Peyer's patch (tissue), 4 donors: Measurements from ENCODE around the gene RNF114. TPM values are rescaled to one million over a fixed set of nuclear protein-coding genes. Genes with fewer than 3 reads are reported as not detected.
"Not testable (repeated sequence)": the region's sequence is repeated elsewhere in the genome, so short reads cannot be mapped to it uniquely, and the experiment has no call there.

ENCODE experiments used
- DNase-seq, 3 donors: peaks; one replicate each; pipeline ENCODE4 v3.0.0-alpha.2; 2017 to 2019
- H3K27ac ChIP-seq, 4 donors: fragments of 200-600 bp; sonication (generic); one replicate each; pipeline ENCODE4 v1.5.1; 2016 to 2019
- H3K27me3 ChIP-seq, 2 donors: fragments of 200-600 bp; sonication (generic); one replicate each; pipeline ENCODE4 v1.5.1; 2019
- H3K36me3 ChIP-seq, 3 donors: fragments of 200-600 bp; sonication (generic); one replicate each; pipeline ENCODE4 v1.5.1; 2016 to 2019
- H3K4me1 ChIP-seq, 4 donors: fragments of 200-600 bp; sonication (generic); one replicate each; pipeline ENCODE4 v1.5.1; 2016 to 2019
- H3K4me3 ChIP-seq, 4 donors: fragments of 200-600 bp; sonication (generic); 1 replicate in 3 of 4; 2 replicates in 1 of 4; pipeline ENCODE4 v1.5.1; 2016 to 2019; ENCODE audit warnings: mild to moderate bottlenecking in 1 of 4
- H3K9me3 ChIP-seq, 4 donors: fragments of 200-600 bp; sonication (generic); one replicate each; pipeline ENCODE4 v1.5.1; 2016 to 2019; ENCODE audit warnings: mild to moderate bottlenecking in 1 of 4
- POLR2A ChIP-seq, 2 donors: fragments of 450-650 bp; IDR thresholded peaks; one replicate each; pipeline ENCODE4 v1.5.1; 2017; ENCODE audit warnings: antibody characterized with exemption in 2 of 2, mild to moderate bottlenecking in 2 of 2, moderate library complexity in 2 of 2
- total RNA-seq, 4 donors: library from RNA; depleted of rRNA; stranded (reverse); fragments of >200 nt; gene quantifications; one replicate each; pipeline ENCODE4 v1.1.0, GENCODE V29; 2016
- TF ChIP-seq, protein P1 (sequence below), 6 experiments: fragments of 450-650 bp in 4 of 6; fragments of 200-600 bp in 2 of 6; sonication (generic) in 1 of 6; IDR thresholded peaks; one replicate each; pipeline ENCODE4 v1.5.1; 2017 to 2019; ENCODE audit warnings: antibody characterized with exemption in 6 of 6, mild to moderate bottlenecking in 3 of 6, moderate library complexity in 1 of 6

RNF114 gene
- total RNA-seq, 4 donors from 2014 or later: 205 to 275 (median 259) TPM

DNA sequence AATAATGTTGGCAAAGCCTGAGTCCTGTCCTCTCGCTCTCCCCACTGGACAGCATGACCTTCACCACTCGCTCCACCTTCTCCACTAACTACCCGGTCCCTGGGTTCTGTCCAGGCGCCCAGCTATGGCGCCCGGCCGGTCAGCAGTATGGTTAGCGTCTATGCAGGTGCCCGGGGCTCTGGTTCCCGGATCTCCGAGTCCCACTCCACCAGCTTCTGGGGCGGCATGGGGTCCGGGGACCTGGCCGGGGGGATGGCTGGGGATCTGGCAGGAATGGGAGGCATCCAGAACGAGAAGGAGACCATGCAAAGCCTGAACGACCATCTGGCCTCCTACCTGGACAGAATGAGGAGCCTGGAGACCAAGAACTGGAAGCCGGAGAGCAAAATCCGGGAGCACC, 20.5 kb downstream of the RNF114 start:
- H3K4me3 ChIP-seq: no peak overlapping the region
- TF ChIP-seq, protein P1, sequence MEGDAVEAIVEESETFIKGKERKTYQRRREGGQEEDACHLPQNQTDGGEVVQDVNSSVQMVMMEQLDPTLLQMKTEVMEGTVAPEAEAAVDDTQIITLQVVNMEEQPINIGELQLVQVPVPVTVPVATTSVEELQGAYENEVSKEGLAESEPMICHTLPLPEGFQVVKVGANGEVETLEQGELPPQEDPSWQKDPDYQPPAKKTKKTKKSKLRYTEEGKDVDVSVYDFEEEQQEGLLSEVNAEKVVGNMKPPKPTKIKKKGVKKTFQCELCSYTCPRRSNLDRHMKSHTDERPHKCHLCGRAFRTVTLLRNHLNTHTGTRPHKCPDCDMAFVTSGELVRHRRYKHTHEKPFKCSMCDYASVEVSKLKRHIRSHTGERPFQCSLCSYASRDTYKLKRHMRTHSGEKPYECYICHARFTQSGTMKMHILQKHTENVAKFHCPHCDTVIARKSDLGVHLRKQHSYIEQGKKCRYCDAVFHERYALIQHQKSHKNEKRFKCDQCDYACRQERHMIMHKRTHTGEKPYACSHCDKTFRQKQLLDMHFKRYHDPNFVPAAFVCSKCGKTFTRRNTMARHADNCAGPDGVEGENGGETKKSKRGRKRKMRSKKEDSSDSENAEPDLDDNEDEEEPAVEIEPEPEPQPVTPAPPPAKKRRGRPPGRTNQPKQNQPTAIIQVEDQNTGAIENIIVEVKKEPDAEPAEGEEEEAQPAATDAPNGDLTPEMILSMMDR (IDR thresholded peaks at IDR 0.05): no peak
- TF ChIP-seq POLR2A (IDR thresholded peaks at IDR 0.05): no peak
- peaks cover 0 to 71% (median 0%) of the 10 kb centered on the region in 3 donors for H3K36me3 ChIP-seq
- DNase-seq: no peak
- H3K9me3 ChIP-seq: no peaks in the 10 kb centered on the region
- no peaks in the 10 kb centered on the region for H3K27me3 ChIP-seq
- no peak overlapping the region for H3K27ac ChIP-seq
- no peaks in the 10 kb centered on the region for H3K4me1 ChIP-seq

DNA sequence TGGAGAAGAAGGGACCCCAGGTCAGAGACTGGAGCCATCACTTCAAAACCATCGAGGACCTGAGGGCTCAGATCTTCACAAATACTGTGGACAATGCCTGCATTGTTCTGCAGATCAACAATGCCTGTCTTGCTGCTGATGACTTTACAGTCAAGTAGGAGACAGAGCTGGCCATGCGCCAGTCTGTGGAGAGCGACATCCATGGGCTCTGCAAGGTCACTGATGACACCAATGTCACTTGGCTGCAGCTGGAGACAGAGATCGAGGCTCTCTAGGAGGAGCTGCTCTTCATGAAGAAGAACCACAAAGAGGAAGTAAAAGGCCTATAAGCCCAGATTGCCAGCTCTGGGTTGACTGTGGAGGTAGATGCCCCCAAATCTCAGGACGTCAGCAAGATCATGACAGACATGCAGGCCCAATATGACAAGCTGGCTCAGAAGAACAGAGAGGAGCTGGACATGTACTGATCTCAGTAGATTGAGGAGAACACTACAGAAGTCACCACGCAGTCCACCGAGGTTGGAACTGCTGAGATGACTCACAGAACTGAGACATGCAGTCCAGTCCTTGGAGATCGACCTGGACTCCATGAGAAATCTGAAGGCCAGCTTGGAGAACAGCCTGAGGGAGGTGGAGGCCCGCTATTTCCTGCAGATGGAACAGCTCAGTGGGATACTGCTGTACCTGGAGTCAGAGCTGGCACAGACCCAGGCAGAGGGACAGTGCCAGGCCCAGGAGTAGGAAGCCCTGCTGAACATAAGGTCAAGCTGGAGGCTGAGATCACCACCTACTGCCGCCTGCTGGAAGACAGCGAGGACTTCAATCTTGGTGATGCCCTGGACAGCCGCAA, 21.1 kb downstream of the RNF114 start:
- peaks cover 0 to 65% (median 0%) of the 10 kb centered on the region in 3 donors for H3K36me3 ChIP-seq
- not testable (repeated sequence) for DNase-seq, H3K9me3 ChIP-seq

GRCh38 chr20:49961413-49961812, 25.2 kb downstream of the RNF114 start:
- no peak for TF ChIP-seq POLR2A (IDR thresholded peaks at IDR 0.05)
- TF ChIP-seq, protein P1 (IDR thresholded peaks at IDR 0.05): no peak
- H3K36me3 ChIP-seq: peaks cover 0 to 31% (median 0%) of the 10 kb centered on the region in 3 donors

More for the DNA sequence above, 21.1 kb downstream of the RNF114 start:
- not testable (repeated sequence) for H3K27ac ChIP-seq, H3K27me3 ChIP-seq, H3K4me1 ChIP-seq, H3K4me3 ChIP-seq

DNA sequence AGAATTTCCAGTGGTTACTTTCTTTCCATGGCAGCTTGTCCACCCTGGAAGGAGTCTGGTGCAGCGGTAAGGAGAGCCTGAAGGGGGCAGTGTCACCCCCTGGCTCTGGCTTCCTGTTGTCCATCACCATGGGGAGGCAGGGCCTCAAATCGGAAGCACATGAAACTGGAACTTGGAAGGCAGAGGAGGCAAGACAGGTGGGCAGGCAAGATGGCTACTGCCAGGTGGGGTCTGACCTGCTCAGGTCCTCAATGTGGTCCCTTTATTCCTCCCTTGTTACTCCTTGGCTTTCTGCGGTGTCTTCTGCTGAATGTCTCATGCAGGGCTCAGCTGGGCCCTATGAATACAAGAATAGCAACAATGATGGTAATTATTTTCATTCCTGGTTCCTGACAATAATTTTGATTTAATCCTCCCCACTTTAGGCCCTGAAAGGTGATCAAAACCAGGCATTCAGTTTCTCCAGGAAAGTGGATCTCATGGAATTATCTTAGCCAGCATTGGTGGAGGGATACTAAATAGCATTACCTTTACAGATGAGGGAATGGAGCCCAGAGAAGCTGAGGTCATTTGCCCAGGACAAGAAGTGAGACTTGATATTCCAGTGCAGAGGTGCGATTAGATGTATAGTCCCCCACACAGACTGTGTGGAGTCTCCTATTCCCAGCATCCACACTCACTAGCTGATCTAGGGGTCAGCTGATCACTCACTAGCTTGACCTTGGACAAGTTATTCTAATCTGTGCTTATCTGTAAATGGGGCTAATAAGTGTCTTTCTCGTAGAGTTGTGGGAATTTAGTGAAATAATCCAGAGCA, 29.0 kb downstream of the RNF114 start:
- Histone ChIP-seq H3K9me3 (no peaks in the 10 kb centered on the region), H3K27ac (no peak overlapping the region), H3K27me3 (no peaks in the 10 kb centered on the region), H3K4me3 (no peak overlapping the region), H3K36me3 (peaks cover 0 to 8% (median 0%) of the 10 kb centered on the region in 3 donors), H3K4me1 (peaks cover 0 to 11% (median 0%) of the 10 kb centered on the region in 4 donors)
- peak in 1 of 3 donors; percentile 58 for DNase-seq
- TF ChIP-seq, protein P1 (IDR thresholded peaks at IDR 0.05): peak in 4 of 6 experiments; percentile 27 to 44 (median 40)
- TF ChIP-seq POLR2A (IDR thresholded peaks at IDR 0.05): no peak

More at GRCh38 chr20:49961413-49961812, 25.2 kb downstream of the RNF114 start:
- no peak for DNase-seq
- no peaks in the 10 kb centered on the region for H3K9me3 ChIP-seq
- H3K27me3 ChIP-seq: no peaks in the 10 kb centered on the region
- no peak overlapping the region for H3K27ac ChIP-seq
- H3K4me3 ChIP-seq: no peak overlapping the region
- no peaks in the 10 kb centered on the region for H3K4me1 ChIP-seq

DNA sequence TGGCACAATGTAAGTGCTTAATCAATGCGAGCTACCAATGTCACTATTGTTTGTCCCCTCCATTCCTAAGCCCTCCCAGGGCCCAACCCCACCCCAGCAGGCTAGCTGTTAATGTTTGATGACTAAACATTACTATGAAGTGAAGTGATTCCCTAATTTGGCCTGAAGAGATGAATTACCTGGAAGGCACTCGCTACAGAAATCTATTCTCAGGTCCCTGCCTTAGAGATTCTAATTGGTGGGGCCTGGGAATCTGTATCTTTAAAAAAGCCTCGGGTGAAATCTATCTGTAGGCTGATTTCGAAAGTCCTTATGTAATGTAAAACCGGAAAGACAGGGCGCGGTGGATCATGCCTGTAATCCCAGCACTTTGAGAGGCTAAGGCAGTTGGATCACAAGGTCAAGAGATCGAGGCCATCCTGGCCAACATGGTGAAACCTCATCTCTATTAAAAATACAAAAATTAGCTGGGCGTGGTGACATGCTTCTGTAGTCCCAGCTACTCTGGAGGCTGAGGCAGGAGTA, 29.6 kb downstream of the RNF114 start:
- H3K27me3 ChIP-seq: no peaks in the 10 kb centered on the region
- H3K27ac ChIP-seq: no peak overlapping the region

More for the DNA sequence above, 29.6 kb downstream of the RNF114 start:
- H3K4me1 ChIP-seq: peaks cover 0 to 11% (median 0%) of the 10 kb centered on the region in 4 donors
- no peak for DNase-seq
- peaks cover 0 to 8% (median 0%) of the 10 kb centered on the region in 3 donors for H3K36me3 ChIP-seq
- H3K9me3 ChIP-seq: no peaks in the 10 kb centered on the region
- TF ChIP-seq POLR2A (IDR thresholded peaks at IDR 0.05): no peak
- TF ChIP-seq, protein P1 (IDR thresholded peaks at IDR 0.05): no peak
- H3K4me3 ChIP-seq: no peak overlapping the region
